Measurements from ENCODE around the gene PDZRN4. TPM values are rescaled to one million over a fixed set of nuclear protein-coding genes. Genes with fewer than 3 reads are reported as not detected.

The PDZRN4 gene
- total and polyA plus RNA-seq, 2 of the 4 experiments (the other 2 are of a cell fraction), result not detected

DNA sequence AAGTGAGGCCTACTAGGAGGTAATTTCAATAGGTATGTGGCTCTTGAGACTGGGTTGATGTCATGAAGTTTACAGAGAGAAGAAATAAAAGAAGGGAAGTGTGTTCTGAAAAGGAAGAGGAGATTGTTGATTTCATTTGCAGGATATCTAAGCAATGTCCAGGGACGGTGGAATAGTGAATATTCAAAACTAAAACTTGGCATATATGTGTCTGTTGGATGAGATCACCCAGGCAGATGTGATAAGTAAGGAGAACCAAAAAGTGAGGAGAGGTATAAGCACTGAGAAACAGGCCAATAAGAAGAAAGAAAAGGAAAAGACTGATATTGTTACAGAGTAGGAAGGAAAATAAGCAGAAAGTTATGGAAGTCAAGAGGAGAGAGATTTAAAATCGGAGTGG lies 255.6 kb downstream of the PDZRN4 start:
- Histone ChIP-seq H4K8ac (ENCODE audit: low read depth in 2 of 2, low read length in 2 of 2) (no peak overlapping the region), H4K5ac (ENCODE audit: low read depth, low read length) (no peak overlapping the region), H2BK15ac (ENCODE audit: low read depth, low read length) (no peak overlapping the region), H3K9ac (ENCODE audit: low read depth, low read length) (no peak overlapping the region), H3K27ac (ENCODE audit: insufficient read depth, low read length) (no peak overlapping the region), H3K4me1 (ENCODE audit: control insufficient read depth, insufficient read depth, low read length) (no peaks in the 10 kb centered on the region), H2AK5ac (ENCODE audit: low read depth, low read length) (no peak overlapping the region), H3K18ac (ENCODE audit: low read depth, low read length) (no peak overlapping the region), H3K4ac (ENCODE audit: low read depth, low read length) (no peak overlapping the region), H4K20me1 (ENCODE audit: insufficient read depth, low read length) (no peaks in the 10 kb centered on the region), H3K56ac (ENCODE audit: extremely low read depth, insufficient read depth, low read length) (no peak overlapping the region), H3K14ac (replicated peaks; ENCODE audit: low read depth, low read length) (no peak overlapping the region), H3K9me3 (ENCODE audit: control insufficient read depth, insufficient read depth, low read length) (no peaks in the 10 kb centered on the region), H3K27me3 (ENCODE audit: control insufficient read depth, insufficient read depth, low read length) (no peaks in the 10 kb centered on the region), H2BK5ac (ENCODE audit: low read depth, low read length, poor library complexity, severe bottlenecking) (no peak overlapping the region), H3K79me1 (ENCODE audit: low read depth in 1 of 2, low read length in 2 of 2) (no peaks in the 10 kb centered on the region), H3K36me3 (ENCODE audit: control insufficient read depth, insufficient read depth, low read length) (no peaks in the 10 kb centered on the region), H2BK120ac (ENCODE audit: low read depth, low read length) (no peak overlapping the region), H3K9me1 (ENCODE audit: insufficient read depth, low read length) (no peaks in the 10 kb centered on the region), H2AK9ac (replicated peaks; ENCODE audit: low read depth, low read length, poor library complexity) (no peak overlapping the region), H3K4me3 (ENCODE audit: insufficient read depth, low read depth, low read length) (no peak overlapping the region), H4K91ac (ENCODE audit: insufficient read depth, low read depth, low read length) (no peak overlapping the region), H2BK20ac (ENCODE audit: low read depth, low read length) (no peak overlapping the region), H3K23ac (ENCODE audit: low read depth, low read length) (no peak overlapping the region), H2AFZ (replicated peaks; ENCODE audit: low read length, poor library complexity) (no peak overlapping the region), H3K4me2 (ENCODE audit: low read depth, low read length) (no peak overlapping the region)
- in situ Hi-C loops (cut with MboI; ENCODE audit: low sequenced_read_pairs), result no loop called here
- no peak for DNase-seq
- ChIA-PET POLR2A (ENCODE audit: unreplicated experiment) (no interaction called here), CTCF (no interaction called here)
- dilution Hi-C loops (cut with HindIII; ENCODE audit: low sequenced_read_pairs, unreplicated experiment), result no loop called here
- TF ChIP-seq RCOR1 (IDR thresholded peaks at IDR 0.05; ENCODE audit: insufficient replicate concordance, low read length), result no peak
- TF ChIP-seq, protein P1, sequence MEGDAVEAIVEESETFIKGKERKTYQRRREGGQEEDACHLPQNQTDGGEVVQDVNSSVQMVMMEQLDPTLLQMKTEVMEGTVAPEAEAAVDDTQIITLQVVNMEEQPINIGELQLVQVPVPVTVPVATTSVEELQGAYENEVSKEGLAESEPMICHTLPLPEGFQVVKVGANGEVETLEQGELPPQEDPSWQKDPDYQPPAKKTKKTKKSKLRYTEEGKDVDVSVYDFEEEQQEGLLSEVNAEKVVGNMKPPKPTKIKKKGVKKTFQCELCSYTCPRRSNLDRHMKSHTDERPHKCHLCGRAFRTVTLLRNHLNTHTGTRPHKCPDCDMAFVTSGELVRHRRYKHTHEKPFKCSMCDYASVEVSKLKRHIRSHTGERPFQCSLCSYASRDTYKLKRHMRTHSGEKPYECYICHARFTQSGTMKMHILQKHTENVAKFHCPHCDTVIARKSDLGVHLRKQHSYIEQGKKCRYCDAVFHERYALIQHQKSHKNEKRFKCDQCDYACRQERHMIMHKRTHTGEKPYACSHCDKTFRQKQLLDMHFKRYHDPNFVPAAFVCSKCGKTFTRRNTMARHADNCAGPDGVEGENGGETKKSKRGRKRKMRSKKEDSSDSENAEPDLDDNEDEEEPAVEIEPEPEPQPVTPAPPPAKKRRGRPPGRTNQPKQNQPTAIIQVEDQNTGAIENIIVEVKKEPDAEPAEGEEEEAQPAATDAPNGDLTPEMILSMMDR (conservative IDR thresholded peaks at IDR 0.05; ENCODE audit: low read depth, low read length), result no peak
- TF ChIP-seq, protein P2, sequence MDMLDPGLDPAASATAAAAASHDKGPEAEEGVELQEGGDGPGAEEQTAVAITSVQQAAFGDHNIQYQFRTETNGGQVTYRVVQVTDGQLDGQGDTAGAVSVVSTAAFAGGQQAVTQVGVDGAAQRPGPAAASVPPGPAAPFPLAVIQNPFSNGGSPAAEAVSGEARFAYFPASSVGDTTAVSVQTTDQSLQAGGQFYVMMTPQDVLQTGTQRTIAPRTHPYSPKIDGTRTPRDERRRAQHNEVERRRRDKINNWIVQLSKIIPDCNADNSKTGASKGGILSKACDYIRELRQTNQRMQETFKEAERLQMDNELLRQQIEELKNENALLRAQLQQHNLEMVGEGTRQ (IDR thresholded peaks at IDR 0.05; ENCODE audit: low read depth, low read length), result no peak
- TF ChIP-seq MXI1 (IDR thresholded peaks at IDR 0.05; ENCODE audit: borderline replicate concordance, low read depth, low read length), result no peak
- no peak for TF ChIP-seq FOS (IDR thresholded peaks at IDR 0.05; ENCODE audit: low read depth, low read length)
- TF ChIP-seq MAFK (IDR thresholded peaks at IDR 0.05; ENCODE audit: low read depth, low read length), result no peak
- TF ChIP-seq, protein P3, sequence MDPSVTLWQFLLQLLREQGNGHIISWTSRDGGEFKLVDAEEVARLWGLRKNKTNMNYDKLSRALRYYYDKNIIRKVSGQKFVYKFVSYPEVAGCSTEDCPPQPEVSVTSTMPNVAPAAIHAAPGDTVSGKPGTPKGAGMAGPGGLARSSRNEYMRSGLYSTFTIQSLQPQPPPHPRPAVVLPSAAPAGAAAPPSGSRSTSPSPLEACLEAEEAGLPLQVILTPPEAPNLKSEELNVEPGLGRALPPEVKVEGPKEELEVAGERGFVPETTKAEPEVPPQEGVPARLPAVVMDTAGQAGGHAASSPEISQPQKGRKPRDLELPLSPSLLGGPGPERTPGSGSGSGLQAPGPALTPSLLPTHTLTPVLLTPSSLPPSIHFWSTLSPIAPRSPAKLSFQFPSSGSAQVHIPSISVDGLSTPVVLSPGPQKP (IDR thresholded peaks at IDR 0.05; ENCODE audit: borderline replicate concordance, low read depth, low read length), result no peak
- TF ChIP-seq RAD21 (IDR thresholded peaks at IDR 0.05; ENCODE audit: low read length), result no peak
- BruUV-seq (replicated peaks), result no TSS peak
- 0% methylated on average over 1 of the region's 2 CpGs; no CpG with 5 or more reads in 1 of the 2 experiments for WGBS, 2 experiments (ENCODE audit: extremely low coverage in 2 of 2, insufficient read length in 1 of 2)
- intact Hi-C loops (cut with micrococcal nuclease), result no loop called here
- no peak for ATAC-seq (ENCODE audit: low read depth)

Data from IMR-90 (cell line).